IPS-18a (cell line): ENCODE measurements around the gene MIDN.
A peak's percentile ranks its signal among the peaks of the same experiment; 100 is the strongest.
"Not testable (repeated sequence)": the region's sequence is repeated elsewhere in the genome, so short reads cannot be mapped to it uniquely, and the experiment has no call there.

Experiments used
- H3K27ac ChIP-seq: one replicate; pipeline ENCODE4 v1.5.1; 2013; ENCODE audit warnings: low read length
- H3K27me3 ChIP-seq: one replicate; pipeline ENCODE4 v1.6.1; 2013; ENCODE audit warnings: mild to moderate bottlenecking, low read length; ENCODE audit not compliant: control insufficient read depth, insufficient read depth
- H3K36me3 ChIP-seq: one replicate; pipeline ENCODE4 v1.6.1; 2013; ENCODE audit warnings: low read depth, low read length; ENCODE audit not compliant: control insufficient read depth
- H3K4me1 ChIP-seq: one replicate; pipeline ENCODE4 v1.6.1; 2013; ENCODE audit warnings: low read depth, low read length; ENCODE audit not compliant: control insufficient read depth
- H3K4me3 ChIP-seq: one replicate; pipeline ENCODE4 v1.5.1; 2013; ENCODE audit warnings: low read length
- H3K9ac ChIP-seq: one replicate; pipeline ENCODE4 v1.6.1; 2013; ENCODE audit warnings: mild to moderate bottlenecking, low read length, moderate library complexity
- H3K9me3 ChIP-seq: one replicate; pipeline ENCODE4 v1.6.1; 2013; ENCODE audit warnings: low read depth, low read length; ENCODE audit not compliant: control insufficient read depth

Gene MIDN

DNA sequence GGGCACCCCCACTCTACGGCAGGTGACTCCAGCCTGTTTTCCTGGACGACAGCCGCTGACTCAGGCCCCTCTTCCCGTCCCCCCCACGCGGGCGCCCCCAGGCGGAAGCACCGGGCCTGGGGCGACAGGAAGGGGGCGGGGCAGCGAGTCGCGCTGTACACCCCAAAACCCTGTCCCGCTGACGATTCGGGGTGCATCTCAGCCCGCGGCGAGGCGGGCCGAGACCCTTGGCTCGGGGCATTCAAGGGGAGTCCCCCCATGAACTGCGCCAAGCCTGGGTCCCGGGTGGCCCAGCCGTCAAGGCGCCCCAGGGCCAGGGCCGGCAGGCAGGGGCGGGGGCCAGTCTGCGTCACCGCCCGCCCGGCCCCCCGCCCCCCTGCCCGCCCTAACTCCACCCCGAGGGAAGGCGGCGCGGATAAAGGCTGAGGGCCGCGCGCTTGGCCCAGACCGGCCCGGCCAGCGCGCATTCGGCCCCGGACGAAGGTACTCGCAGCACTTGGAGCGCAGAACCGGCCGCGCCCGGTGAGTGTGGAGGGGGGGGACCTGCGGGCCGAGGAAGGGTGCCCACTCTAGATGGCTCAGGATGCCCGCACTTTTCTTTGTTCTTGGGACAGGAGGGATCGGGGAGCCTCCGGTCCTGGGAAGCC is at the start of gene MIDN:
MIDN (plus strand) TSS at position 445 of the 647 bp plus-strand sequence. CDS start 1,714 bp downstream, outside the sequence.
- peak within 1 kb of the TSS; percentile 83 for H3K9ac ChIP-seq

DNA sequence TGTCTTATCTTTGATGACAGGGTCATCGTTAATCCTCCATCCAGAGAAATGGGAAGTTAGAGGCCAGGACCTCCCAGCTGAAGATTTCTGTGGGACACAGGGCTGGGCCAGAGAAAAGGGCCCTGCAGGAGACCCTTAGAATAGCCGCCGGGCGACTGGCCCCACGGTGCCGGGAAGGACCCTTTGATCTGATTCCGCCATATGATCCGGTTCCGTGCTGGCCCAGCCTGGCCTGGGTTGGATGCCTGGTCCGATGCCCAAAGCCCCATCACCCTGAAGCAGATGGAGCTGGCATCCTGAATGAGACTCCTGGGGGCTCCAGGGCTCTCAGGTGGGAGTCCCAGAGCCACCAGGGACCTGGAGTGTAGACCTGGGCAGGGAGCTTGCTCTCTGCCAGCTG is 48.9 kb upstream of the MIDN start:
- no peaks in the 10 kb centered on the region for H3K36me3 ChIP-seq
- H3K27ac ChIP-seq = no peak overlapping the region
- no peaks in the 10 kb centered on the region for H3K9me3 ChIP-seq
- H3K27me3 ChIP-seq = no peaks in the 10 kb centered on the region
- no peaks in the 10 kb centered on the region for H3K4me1 ChIP-seq
- H3K9ac ChIP-seq = no peak overlapping the region
- H3K4me3 ChIP-seq = no peak overlapping the region

More for the DNA sequence above, at the start of gene MIDN:
- Histone ChIP-seq H3K36me3 (peaks cover 7% of the 10 kb centered on the region), H3K27me3 (no peaks in the 10 kb centered on the region), H3K4me3 (peak within 1 kb of the TSS; percentile 62), H3K9me3 (no peaks in the 10 kb centered on the region), H3K4me1 (peaks cover 3% of the 10 kb centered on the region), H3K27ac (peak within 1 kb of the TSS; percentile 47)

DNA sequence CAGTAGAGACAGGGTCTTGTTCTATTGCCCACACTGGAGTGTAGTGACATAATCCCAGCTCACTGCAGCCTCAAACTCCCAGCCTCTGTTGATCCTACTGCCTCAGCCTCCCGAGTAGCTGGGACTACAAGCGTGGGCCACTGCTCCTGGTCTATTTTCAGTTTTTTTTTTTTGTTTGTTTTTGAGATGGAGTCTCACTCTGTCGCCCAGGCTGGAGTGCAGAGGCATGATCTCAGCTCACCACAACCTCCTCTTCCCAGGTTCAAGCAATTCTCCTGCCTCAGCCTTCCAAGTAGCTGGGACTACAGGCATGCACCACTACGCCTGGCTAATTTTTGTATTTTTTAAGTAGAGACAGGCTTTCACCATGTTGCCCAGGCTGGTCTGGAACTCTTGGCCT is 47.8 kb upstream of the MIDN start:
- not testable (repeated sequence) for H3K4me1 ChIP-seq, H3K36me3 ChIP-seq, H3K9ac ChIP-seq, H3K27ac ChIP-seq, H3K4me3 ChIP-seq, H3K27me3 ChIP-seq, H3K9me3 ChIP-seq

DNA sequence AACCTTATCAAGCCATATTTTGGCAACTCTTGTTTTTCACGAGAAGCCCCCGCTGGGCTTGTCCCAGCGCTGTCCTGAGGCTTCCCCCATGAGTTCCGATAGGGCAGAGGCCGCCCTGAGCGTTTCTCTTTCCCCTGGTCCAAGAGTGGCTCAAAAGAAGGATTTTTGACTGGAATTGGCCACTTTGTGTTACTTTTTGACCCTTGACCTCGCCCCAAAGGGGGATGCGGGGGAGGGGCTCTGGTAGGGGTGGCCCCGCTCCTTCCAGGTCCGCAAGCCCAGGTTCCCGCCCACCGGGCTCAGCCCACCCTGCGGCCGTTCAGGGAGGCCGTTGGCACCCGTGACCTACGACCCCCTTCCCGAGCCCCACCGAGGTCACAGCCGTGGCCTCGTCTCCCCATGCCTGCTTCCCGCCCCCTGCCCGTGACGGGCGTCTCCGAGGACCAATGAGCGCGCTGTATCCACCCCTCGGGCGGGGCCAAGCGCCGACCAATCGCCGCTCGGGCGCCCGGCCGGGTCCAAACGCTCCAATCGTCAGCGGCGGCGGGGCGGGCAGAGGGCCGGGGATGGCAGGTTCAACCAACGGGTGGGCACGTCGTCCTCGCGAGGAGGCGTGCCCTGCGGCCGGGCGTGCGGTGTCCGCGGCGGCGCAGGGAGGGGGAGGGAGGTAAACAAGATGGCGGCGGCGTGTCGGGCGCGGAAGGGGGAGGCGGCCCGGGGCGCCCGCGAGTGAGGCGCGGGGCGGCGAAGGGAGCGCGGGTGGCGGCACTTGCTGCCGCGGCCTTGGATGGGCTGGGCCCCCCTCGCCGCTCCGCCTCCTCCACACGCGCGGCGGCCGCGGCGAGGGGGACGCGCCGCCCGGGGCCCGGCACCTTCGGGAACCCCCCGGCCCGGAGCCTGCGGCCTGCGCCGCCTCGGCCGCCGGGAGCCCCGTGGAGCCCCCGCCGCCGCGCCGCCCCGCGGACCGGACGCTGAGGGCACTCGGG is 43.0 kb upstream of the MIDN start, which contains the start of gene STK11:
STK11 (plus strand) TSS at position 665 of the 986 bp plus-strand sequence. CDS start 1,136 bp downstream, outside the sequence.
- Histone ChIP-seq H3K27me3 (no peaks in the 10 kb centered on the region), H3K4me1 (peaks cover 7% of the 10 kb centered on the region), H3K36me3 (no peaks in the 10 kb centered on the region), H3K4me3 (peak within 1 kb of the TSS; percentile 68), H3K9me3 (no peaks in the 10 kb centered on the region), H3K9ac (peak within 1 kb of the TSS; percentile 48), H3K27ac (peak within 1 kb of the TSS; percentile 87)

DNA sequence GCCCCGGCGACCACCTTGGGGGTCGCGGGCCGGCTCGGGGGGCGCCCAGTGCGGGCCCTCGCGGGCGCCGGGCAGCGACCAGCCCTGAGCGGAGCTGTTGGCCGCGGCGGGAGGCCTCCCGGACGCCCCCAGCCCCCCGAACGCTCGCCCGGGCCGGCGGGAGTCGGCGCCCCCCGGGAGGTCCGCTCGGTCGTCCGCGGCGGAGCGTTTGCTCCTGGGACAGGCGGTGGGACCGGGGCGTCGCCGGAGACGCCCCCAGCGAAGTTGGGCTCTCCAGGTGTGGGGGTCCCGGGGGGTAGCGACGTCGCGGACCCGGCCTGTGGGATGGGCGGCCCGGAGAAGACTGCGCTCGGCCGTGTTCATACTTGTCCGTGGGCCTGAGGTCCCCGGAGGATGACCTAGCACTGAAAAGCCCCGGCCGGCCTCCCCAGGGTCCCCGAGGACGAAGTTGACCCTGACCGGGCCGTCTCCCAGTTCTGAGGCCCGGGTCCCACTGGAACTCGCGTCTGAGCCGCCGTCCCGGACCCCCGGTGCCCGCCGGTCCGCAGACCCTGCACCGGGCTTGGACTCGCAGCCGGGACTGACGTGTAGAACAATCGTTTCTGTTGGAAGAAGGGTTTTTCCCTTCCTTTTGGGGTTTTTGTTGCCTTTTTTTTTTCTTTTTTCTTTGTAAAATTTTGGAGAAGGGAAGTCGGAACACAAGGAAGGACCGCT is 42.1 kb upstream of the MIDN start:
- Histone ChIP-seq H3K9ac (peak overlapping the region; percentile 48), H3K27me3 (no peaks in the 10 kb centered on the region), H3K27ac (no peak overlapping the region), H3K4me1 (peaks cover 7% of the 10 kb centered on the region), H3K4me3 (peak overlapping the region; percentile 68), H3K36me3 (no peaks in the 10 kb centered on the region), H3K9me3 (no peaks in the 10 kb centered on the region)

DNA sequence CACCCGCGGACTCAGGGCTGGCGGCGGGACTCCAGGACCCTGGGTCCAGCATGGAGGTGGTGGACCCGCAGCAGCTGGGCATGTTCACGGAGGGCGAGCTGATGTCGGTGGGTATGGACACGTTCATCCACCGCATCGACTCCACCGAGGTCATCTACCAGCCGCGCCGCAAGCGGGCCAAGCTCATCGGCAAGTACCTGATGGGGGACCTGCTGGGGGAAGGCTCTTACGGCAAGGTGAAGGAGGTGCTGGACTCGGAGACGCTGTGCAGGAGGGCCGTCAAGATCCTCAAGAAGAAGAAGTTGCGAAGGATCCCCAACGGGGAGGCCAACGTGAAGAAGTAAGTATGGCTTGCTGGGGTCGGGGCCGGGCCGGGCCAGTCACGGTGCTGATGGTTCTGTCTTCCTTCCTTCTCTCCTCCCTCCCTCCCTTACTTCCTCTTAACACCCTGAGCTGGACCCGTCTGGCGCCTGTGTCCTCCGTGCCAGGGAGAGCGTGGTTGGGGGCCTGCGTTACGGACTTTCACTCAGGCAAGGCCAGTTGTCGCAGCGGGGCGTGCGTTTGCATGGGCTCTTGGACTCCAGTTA is 41.4 kb upstream of the MIDN start:
- Histone ChIP-seq H3K9ac (peak overlapping the region; percentile 48), H3K4me3 (peak overlapping the region; percentile 68), H3K4me1 (peaks cover 7% of the 10 kb centered on the region), H3K36me3 (no peaks in the 10 kb centered on the region), H3K9me3 (no peaks in the 10 kb centered on the region), H3K27ac (no peak overlapping the region), H3K27me3 (no peaks in the 10 kb centered on the region)

DNA sequence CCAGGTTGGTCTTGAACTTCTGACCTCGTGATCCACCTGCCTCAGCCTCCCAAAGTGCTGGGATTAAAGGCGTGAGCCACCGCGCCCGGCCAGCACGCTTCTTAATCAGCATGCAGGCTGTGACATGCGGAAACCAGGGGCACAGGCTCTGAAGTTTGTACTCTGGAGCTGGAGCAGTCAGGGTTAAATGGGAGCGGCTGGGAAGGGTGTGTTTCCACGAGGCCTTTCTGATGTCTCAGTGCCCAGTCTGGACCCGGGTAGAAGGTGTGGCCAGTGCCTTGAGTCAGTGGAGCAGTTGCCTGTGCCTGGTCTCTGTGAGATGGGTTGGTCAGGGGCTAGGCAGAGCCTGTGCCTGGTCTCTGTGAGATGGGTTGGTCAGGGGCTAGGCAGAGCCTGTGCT is 39.6 kb upstream of the MIDN start:
- H3K4me3 ChIP-seq, H3K9me3 ChIP-seq, H3K36me3 ChIP-seq, H3K9ac ChIP-seq, H3K27me3 ChIP-seq, H3K4me1 ChIP-seq, H3K27ac ChIP-seq: not testable (repeated sequence)

DNA sequence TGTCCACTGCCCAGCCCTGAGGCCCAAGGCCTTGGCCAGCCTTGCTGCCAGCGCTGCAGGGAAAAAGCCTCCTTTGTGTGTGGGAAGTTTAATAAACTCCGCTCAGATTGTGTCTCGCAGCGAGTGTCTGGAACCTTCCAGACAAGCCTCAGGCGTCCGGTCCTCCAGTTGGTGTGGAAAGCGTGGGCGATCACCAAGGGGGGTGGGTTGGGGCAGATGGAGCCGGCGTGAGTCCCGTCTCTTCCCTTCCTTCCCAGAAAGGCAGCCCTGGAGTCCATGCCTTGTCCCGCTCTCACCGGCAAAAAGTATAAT is 38.2 kb upstream of the MIDN start:
- no peak overlapping the region for H3K4me3 ChIP-seq
- no peak overlapping the region for H3K9ac ChIP-seq
- no peaks in the 10 kb centered on the region for H3K9me3 ChIP-seq
- H3K27ac ChIP-seq = no peak overlapping the region
- H3K27me3 ChIP-seq = no peaks in the 10 kb centered on the region
- peaks cover 7% of the 10 kb centered on the region for H3K4me1 ChIP-seq
- no peaks in the 10 kb centered on the region for H3K36me3 ChIP-seq

DNA sequence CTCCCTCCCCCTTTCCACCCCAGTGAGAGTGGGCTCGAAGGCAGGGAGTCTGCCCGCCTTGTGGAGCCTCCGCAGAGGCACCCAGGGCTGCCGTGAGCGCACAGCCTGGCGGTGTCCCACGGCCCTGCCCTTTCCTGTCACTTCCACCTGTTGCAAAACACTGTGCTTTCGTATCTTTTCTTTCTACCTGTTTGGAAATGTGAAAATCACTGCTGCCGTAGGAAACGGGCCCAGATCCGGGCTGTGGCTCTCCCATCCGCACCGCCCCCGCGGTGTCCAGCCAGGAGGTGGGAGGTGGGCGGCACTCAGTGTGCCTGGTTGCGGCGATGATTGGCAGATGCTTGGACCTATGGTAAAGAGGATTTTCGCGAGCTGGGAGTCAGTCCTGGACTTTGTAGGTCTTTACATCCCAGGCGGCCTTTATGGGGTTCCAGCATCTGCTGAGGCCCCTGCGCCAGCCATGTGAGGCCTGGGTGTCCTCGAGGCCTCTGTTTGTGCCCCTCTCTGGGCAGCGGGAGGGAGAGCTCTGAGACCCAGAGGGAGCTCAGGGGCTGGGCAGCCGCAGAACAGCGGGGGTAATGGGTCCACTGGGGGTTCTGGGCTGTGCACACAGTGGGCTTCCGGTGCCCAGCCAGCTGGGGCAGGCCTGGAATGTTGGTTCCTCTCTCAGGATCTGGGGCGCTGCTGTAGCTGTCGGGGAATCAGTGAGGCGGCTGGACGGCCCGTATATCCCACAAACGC is 36.7 kb upstream of the MIDN start:
- H3K9ac ChIP-seq = no peak overlapping the region
- H3K4me3 ChIP-seq = no peak overlapping the region
- H3K4me1 ChIP-seq = peaks cover 7% of the 10 kb centered on the region
- no peaks in the 10 kb centered on the region for H3K36me3 ChIP-seq
- no peak overlapping the region for H3K27ac ChIP-seq
- no peaks in the 10 kb centered on the region for H3K27me3 ChIP-seq
- H3K9me3 ChIP-seq = no peaks in the 10 kb centered on the region

DNA sequence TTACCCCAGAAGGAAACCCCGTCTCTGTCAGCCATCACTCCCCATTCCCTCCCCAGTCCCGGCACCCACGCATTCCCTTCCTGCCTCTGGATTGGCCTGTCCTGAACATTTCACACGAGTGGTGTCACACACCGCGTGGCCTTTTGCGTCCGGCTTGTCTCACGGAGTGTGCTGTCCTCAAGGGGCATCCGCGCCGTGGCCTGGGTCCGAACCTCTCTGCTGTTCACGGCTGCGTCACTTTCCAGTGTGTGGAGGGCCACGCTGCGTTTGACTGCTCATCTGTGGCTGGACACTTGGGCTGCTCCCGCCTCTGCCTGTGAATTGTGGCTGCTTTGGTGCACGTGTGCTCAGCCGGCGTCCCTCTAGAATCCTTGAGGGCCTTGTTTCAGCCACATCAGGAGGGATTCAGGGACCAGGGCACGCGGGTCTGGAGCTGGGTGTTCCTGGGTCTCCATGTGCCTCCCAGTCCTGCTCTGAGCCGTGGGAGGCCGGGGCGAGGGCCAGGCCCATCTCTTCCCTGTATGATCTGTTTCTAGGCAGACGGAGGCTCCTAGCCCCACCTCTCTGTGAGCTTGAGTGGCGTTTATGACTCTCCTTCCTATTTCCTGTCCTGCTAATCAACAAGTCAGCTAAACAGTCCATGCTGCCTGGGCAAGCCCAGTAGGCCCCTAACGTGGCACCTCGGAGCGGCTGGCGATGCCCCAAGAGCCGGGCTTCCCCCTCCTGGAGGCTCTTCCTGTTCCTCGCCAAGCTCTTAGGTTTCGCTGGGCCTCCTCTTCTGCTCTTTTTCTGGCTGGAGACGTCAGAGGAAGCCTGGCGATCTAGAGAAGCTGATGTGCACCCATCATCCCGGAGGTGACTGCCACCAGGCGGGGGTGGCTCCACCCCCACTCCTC is 34.7 kb upstream of the MIDN start:
- Histone ChIP-seq H3K4me1 (no peaks in the 10 kb centered on the region), H3K4me3 (no peak overlapping the region), H3K9me3 (no peaks in the 10 kb centered on the region), H3K9ac (no peak overlapping the region), H3K36me3 (no peaks in the 10 kb centered on the region), H3K27me3 (no peaks in the 10 kb centered on the region), H3K27ac (no peak overlapping the region)
